Measurements from ENCODE around the gene VPS13C. TPM values are rescaled to one million over a fixed set of nuclear protein-coding genes. Genes with fewer than 3 reads are reported as not detected.

VPS13C gene
- total RNA-seq, 1 donor from 2014 or later: 30.2 TPM

DNA sequence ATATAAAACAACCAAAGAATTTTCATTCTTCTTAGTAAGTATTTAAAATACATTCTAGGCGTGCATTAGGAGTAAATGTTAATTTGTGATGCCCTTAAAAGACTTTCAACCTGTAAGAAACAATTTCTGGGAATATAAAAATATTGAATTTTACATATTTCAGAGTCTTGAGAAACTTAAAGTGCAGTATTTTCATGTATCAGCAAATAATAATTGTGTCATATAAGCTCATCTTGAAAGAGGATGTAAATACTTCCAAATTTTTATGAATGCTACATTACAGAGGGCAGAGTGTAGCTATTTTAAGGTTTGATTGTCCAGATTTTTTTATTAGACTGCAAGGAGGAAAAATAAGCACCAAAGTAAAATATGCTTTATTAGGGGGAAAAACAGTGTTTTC lies 207.1 kb downstream of the VPS13C start:
- H3K4me3 ChIP-seq (ENCODE audit: low read depth, low read length): no peak overlapping the region
- DNase-seq (ENCODE audit: low read depth): no peak
- TF ChIP-seq, protein P1, sequence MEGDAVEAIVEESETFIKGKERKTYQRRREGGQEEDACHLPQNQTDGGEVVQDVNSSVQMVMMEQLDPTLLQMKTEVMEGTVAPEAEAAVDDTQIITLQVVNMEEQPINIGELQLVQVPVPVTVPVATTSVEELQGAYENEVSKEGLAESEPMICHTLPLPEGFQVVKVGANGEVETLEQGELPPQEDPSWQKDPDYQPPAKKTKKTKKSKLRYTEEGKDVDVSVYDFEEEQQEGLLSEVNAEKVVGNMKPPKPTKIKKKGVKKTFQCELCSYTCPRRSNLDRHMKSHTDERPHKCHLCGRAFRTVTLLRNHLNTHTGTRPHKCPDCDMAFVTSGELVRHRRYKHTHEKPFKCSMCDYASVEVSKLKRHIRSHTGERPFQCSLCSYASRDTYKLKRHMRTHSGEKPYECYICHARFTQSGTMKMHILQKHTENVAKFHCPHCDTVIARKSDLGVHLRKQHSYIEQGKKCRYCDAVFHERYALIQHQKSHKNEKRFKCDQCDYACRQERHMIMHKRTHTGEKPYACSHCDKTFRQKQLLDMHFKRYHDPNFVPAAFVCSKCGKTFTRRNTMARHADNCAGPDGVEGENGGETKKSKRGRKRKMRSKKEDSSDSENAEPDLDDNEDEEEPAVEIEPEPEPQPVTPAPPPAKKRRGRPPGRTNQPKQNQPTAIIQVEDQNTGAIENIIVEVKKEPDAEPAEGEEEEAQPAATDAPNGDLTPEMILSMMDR (conservative IDR thresholded peaks at IDR 0.05; ENCODE audit: low read depth, low read length): no peak

- TF ChIP-seq, protein P1 (conservative IDR thresholded peaks at IDR 0.05; ENCODE audit: low read depth, low read length): no peak
- no peak overlapping the region for H3K4me3 ChIP-seq (ENCODE audit: low read depth, low read length)
- DNase-seq (ENCODE audit: low read depth): no peak
These were observed 208.3 kb downstream of the VPS13C start for GRCh38 chr15:61851955-61852354.

GRCh38 chr15:61849447-61849846 lies 210.8 kb downstream of the VPS13C start:
- TF ChIP-seq, protein P1 (conservative IDR thresholded peaks at IDR 0.05; ENCODE audit: low read depth, low read length): no peak
- DNase-seq (ENCODE audit: low read depth): no peak
- H3K4me3 ChIP-seq (ENCODE audit: low read depth, low read length): no peak overlapping the region

DNA sequence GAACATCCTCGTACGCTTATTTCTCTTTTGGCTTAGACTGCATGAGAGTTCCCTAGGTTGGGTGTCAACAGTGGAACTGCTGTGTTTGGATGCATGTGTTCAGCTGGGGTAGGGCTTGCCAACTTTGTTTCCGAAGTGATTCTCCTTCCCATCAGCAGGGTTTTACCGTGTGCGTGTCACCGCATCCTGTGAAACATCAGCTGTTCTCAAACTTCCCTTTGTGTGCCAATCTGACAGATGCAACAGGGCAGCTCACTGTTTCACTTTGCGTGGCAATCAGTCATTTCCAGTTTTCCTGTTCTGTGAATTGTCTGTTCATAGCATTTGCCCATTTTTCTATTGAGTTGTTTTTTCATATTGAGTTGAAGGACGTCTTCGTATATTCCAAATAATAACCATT lies 218.8 kb downstream of the VPS13C start:
- TF ChIP-seq, protein P1 (conservative IDR thresholded peaks at IDR 0.05; ENCODE audit: low read depth, low read length): no peak
- no peak for DNase-seq (ENCODE audit: low read depth)
- no peak overlapping the region for H3K4me3 ChIP-seq (ENCODE audit: low read depth, low read length)

- TF ChIP-seq, protein P1 (conservative IDR thresholded peaks at IDR 0.05; ENCODE audit: low read depth, low read length): no peak
- no peak overlapping the region for H3K4me3 ChIP-seq (ENCODE audit: low read depth, low read length)
- DNase-seq (ENCODE audit: low read depth): no peak
These were observed 220.2 kb downstream of the VPS13C start for GRCh38 chr15:61840090-61840489.

- TF ChIP-seq, protein P1 (conservative IDR thresholded peaks at IDR 0.05; ENCODE audit: low read depth, low read length): no peak
- no peak for DNase-seq (ENCODE audit: low read depth)
- no peak overlapping the region for H3K4me3 ChIP-seq (ENCODE audit: low read depth, low read length)
These were observed 220.7 kb downstream of the VPS13C start for GRCh38 chr15:61839546-61839945.

GRCh38 chr15:61835496-61836106 lies 224.6 kb downstream of the VPS13C start:
- DNase-seq (ENCODE audit: low read depth): no peak
- H3K4me3 ChIP-seq (ENCODE audit: low read depth, low read length): no peak overlapping the region
- TF ChIP-seq, protein P1 (conservative IDR thresholded peaks at IDR 0.05; ENCODE audit: low read depth, low read length): peak; percentile 94
